Measurements from ENCODE around the gene TPK1.

TPK1 gene

GRCh38 chr7:144649120-144649519 lies 186.7 kb downstream of the TPK1 start:
- H3K27me3 ChIP-seq (ENCODE audit: insufficient read depth, low read length), result no peaks in the 10 kb centered on the region
- TF ChIP-seq CTCF (IDR thresholded peaks at IDR 0.05; ENCODE audit: low read length) (no peak), EZH2 (IDR thresholded peaks at IDR 0.05; ENCODE audit: borderline replicate concordance, low read length) (no peak)
- no peak overlapping the region for H2AFZ ChIP-seq (ENCODE audit: low read length)
- H3F3A ChIP-seq (ENCODE audit: insufficient read depth, low read length), result no peaks in the 10 kb centered on the region
- no peaks in the 10 kb centered on the region for H4K20me1 ChIP-seq (ENCODE audit: insufficient read depth, low read length)
- no peak overlapping the region for H3K4me2 ChIP-seq (ENCODE audit: low read length)
- no peak overlapping the region for H3K27ac ChIP-seq (ENCODE audit: low read depth, low read length, poor library complexity, severe bottlenecking)
- no peaks in the 10 kb centered on the region for H3K36me3 ChIP-seq (ENCODE audit: insufficient read depth, low read length)
- no peaks in the 10 kb centered on the region for H3K9me3 ChIP-seq (ENCODE audit: low read length)
- H3K79me2 ChIP-seq (ENCODE audit: insufficient read depth, low read length), result no peaks in the 10 kb centered on the region
- H3K9ac ChIP-seq (ENCODE audit: low read length), result no peak overlapping the region
- H3K4me3 ChIP-seq (ENCODE audit: low read depth, low read length, poor library complexity, severe bottlenecking), result no peak overlapping the region
- no peaks in the 10 kb centered on the region for H3K9me2 ChIP-seq (ENCODE audit: low read depth, low read length)
- peaks cover 7% of the 10 kb centered on the region for H3K4me1 ChIP-seq (ENCODE audit: insufficient read depth, low read length, severe bottlenecking)

- Histone ChIP-seq H3K27me3 (ENCODE audit: insufficient read depth, low read length) (no peaks in the 10 kb centered on the region), H3K4me1 (ENCODE audit: insufficient read depth, low read length, severe bottlenecking) (no peaks in the 10 kb centered on the region), H2AFZ (ENCODE audit: low read length) (no peak overlapping the region), H3K9me3 (ENCODE audit: low read length) (no peaks in the 10 kb centered on the region), H3K9ac (ENCODE audit: low read length) (no peak overlapping the region), H4K20me1 (ENCODE audit: insufficient read depth, low read length) (no peaks in the 10 kb centered on the region), H3K4me2 (ENCODE audit: low read length) (no peak overlapping the region), H3K4me3 (ENCODE audit: low read depth, low read length, poor library complexity, severe bottlenecking) (no peak overlapping the region), H3F3A (ENCODE audit: insufficient read depth, low read length) (no peaks in the 10 kb centered on the region), H3K27ac (ENCODE audit: low read depth, low read length, poor library complexity, severe bottlenecking) (no peak overlapping the region), H3K36me3 (ENCODE audit: insufficient read depth, low read length) (no peaks in the 10 kb centered on the region), H3K79me2 (ENCODE audit: insufficient read depth, low read length) (no peaks in the 10 kb centered on the region), H3K9me2 (ENCODE audit: low read depth, low read length) (no peaks in the 10 kb centered on the region)
- no peak for TF ChIP-seq EZH2 (IDR thresholded peaks at IDR 0.05; ENCODE audit: borderline replicate concordance, low read length)
- TF ChIP-seq CTCF (IDR thresholded peaks at IDR 0.05; ENCODE audit: low read length), result no peak
Measured at GRCh38 chr7:144641389-144642044, 194.3 kb downstream of the TPK1 start.

- H3K9me2 ChIP-seq (ENCODE audit: low read depth, low read length), result no peaks in the 10 kb centered on the region
- H3K9ac ChIP-seq (ENCODE audit: low read length), result no peak overlapping the region
- H3F3A ChIP-seq (ENCODE audit: insufficient read depth, low read length), result no peaks in the 10 kb centered on the region
- no peak overlapping the region for H3K4me2 ChIP-seq (ENCODE audit: low read length)
- TF ChIP-seq CTCF (IDR thresholded peaks at IDR 0.05; ENCODE audit: low read length) (no peak), EZH2 (IDR thresholded peaks at IDR 0.05; ENCODE audit: borderline replicate concordance, low read length) (no peak)
- H4K20me1 ChIP-seq (ENCODE audit: insufficient read depth, low read length), result no peaks in the 10 kb centered on the region
- H3K36me3 ChIP-seq (ENCODE audit: insufficient read depth, low read length), result no peaks in the 10 kb centered on the region
- H3K4me3 ChIP-seq (ENCODE audit: low read depth, low read length, poor library complexity, severe bottlenecking), result no peak overlapping the region
- no peak overlapping the region for H2AFZ ChIP-seq (ENCODE audit: low read length)
- H3K79me2 ChIP-seq (ENCODE audit: insufficient read depth, low read length), result no peaks in the 10 kb centered on the region
- H3K4me1 ChIP-seq (ENCODE audit: insufficient read depth, low read length, severe bottlenecking), result no peaks in the 10 kb centered on the region
- no peaks in the 10 kb centered on the region for H3K27me3 ChIP-seq (ENCODE audit: insufficient read depth, low read length)
- no peak overlapping the region for H3K27ac ChIP-seq (ENCODE audit: low read depth, low read length, poor library complexity, severe bottlenecking)
- H3K9me3 ChIP-seq (ENCODE audit: low read length), result no peaks in the 10 kb centered on the region
Measured at GRCh38 chr7:144632724-144633123, 203.1 kb downstream of the TPK1 start.

Measured in OCI-LY1 (cell line).